Right ventricle myocardium inferior (tissue), 1 donor: Measurements from ENCODE around the gene HHIPL1. TPM values are rescaled to one million over a fixed set of nuclear protein-coding genes. Genes with fewer than 3 reads are reported as not detected.
A peak's percentile ranks its signal among the peaks of the same experiment; 100 is the strongest.

ENCODE experiments used
- ATAC-seq: fragments of 200-7000 bp; cut with Tn5 transposase; one replicate; pipeline ENCODE4 v1.9.1; 2020; ENCODE audit warnings: mild to moderate bottlenecking, moderate library complexity
- DNase-seq: peaks from one replicate; pipeline ENCODE4 v3.0.0; 2021; ENCODE audit errors: missing footprints
- intact Hi-C: fragments of 100-400 bp; cut with DNase I; formaldehyde crosslinking; loops from one replicate; pipeline ENCODE4 v1.11.0; 2022
- total RNA-seq: library from RNA; stranded (reverse); fragmentation: NEBNext Ultra II Directional; extraction: Animal tissue kit (Norgen Biotek cat#: 25700); gene quantifications from one replicate; pipeline ENCODE4 v1.2.1, GENCODE V29; 2021
- donor health status: DM: no; HTN: yes; CAD: no; lungs with severe emphysema.

Gene HHIPL1
- total RNA-seq, 1 donor from 2014 or later: 1.5 TPM

DNA sequence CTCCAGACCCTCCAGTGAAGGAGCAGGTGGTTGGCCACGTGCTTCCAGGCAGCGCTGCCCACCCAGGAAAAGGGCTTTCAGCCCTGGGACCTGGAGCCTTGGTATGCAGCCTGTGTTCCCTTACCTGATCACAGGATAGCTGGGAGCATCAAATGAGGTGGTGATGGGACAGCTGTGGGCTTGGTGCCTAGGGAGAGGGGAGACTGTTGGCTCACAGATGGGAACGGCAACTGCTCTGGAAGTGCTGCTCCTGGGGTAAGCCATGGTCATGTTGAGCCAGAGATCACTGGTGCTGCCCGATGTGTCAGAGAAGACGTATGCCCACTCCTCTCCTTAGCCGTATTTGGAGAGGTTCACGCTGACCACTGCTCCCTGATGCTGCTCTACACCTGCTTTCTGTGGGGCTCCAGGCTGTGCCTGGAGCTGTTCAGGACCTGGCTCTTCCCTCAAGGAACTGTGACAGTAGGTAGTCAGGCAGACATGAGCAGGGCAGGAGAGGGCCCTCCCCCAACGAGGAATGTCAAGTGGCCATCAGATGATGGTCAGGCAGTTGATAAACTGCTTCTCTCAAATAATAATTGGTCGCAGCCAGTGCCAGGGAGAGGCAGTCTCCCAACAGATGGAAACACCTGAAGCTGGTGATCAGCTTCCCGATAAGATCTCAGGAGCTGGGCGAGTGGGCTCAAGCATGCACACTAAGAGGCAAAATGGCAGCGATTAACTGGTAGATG is 36.3 kb downstream of the HHIPL1 start:
- intact Hi-C loops: no loop called here
- DNase-seq: no peak
- ATAC-seq: no peak

GRCh38 chr14:99681832-99682148 is 36.9 kb downstream of the HHIPL1 start:
- intact Hi-C loops: loop anchor here (2.0 kb wide), 1 partner anchor 203 kb away; no protein-coding TSS in a partner anchor
- no peak for ATAC-seq
- no peak for DNase-seq

DNA sequence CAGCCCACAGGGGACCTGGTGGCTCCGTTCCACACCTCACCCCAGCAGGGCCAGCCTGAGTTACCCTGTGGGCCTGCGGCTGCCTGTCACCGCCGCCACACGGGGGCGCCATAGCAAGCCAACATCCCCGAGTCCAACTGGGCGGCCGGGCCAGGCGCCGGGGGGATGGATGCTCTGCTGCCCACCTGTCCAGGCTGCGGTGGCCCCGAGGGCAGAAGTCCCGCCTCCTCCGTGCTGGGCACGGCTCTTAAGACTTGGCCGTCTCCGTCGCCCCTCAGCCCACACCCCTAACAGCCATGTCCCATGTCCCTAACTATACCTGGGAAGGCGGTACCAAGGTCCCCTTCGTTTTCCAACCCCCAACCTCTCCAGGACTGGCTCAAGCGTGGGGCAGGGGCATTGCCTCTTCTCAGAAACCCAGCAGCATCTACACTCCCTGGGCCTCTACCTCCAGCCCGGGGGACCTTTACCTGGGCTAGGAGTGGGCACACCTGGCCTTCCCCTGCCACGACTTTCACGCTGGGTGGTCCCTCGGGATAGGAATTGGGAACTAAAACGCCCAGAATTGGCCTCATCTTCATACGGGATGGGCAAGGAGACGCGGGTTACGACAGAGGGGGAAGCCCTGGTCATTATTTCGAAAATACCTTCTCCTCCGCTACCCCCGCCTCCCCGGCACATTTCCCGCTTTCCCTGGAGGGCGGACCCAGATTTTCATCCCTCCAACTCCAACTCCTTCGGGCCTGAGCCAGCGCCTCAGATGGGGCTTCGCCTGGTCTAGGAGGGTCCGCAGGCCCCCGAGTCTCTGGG is 38.1 kb downstream of the HHIPL1 start:
- DNase-seq (peak; percentile 90), ATAC-seq (peak; percentile 45)
- intact Hi-C loops: loop anchor here (2.0 kb wide), 1 partner anchor 202 kb away; no protein-coding TSS in a partner anchor

DNA sequence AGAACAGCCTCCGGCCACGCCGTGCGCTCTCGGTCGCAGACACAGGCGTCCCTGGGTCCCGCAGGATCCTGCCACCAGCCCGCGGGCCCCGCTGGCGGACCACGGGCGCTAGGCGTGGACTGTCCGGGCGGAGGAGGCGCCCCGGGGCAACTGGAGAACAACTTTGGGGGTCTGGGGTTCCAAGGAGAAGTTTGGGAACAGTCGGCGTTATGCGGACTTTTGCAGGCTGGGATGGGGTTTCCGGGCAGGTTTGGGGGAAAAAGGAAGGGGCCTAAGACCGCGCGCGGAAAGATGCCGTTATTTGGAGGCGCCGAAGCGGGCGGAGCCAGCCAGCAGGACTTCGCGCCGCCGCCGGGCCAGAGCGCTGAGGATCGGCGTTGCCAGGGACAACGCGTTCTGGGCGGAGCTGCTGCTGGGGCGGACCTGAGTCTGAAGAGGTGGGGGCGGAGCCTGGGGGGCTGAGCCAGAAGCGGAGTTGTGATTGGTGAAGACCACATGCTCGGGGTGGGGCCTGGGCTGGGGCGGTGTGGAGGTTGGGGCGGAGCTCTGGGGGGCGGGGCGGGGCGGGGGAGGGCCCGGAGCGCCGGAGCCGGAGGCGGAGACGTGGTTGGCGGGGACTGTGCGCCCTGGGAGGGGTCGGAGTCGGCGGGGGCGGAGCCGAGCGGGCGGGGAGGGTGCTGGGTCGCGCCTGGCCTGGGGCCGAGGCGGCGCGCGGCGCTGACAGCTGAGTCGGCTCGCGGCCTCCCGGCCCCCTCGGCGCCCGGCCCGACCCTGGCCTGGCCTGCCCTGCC is 38.9 kb downstream of the HHIPL1 start, which contains the start of gene CYP46A1:
TSS of gene CYP46A1 (plus strand) at position 680 of the 791 bp plus-strand sequence. CDS start 120 bp downstream, outside the sequence.
- DNase-seq (peak; percentile 99), ATAC-seq (peak; percentile 98)
- intact Hi-C loops: loop anchor here (2.0 kb wide), 1 partner anchor 201 kb away; no protein-coding TSS in a partner anchor

- no peak for ATAC-seq
- intact Hi-C loops: no loop called here
- no peak for DNase-seq
Observed at GRCh38 chr14:99684410-99684934, 39.5 kb downstream of the HHIPL1 start.

- ATAC-seq (no peak), DNase-seq (no peak)
- intact Hi-C loops: no loop called here
Observed at GRCh38 chr14:99685151-99685591, 40.2 kb downstream of the HHIPL1 start.

- ATAC-seq: no peak
- intact Hi-C loops: no loop called here
- no peak for DNase-seq
Observed at GRCh38 chr14:99685596-99685995, 40.7 kb downstream of the HHIPL1 start.

DNA sequence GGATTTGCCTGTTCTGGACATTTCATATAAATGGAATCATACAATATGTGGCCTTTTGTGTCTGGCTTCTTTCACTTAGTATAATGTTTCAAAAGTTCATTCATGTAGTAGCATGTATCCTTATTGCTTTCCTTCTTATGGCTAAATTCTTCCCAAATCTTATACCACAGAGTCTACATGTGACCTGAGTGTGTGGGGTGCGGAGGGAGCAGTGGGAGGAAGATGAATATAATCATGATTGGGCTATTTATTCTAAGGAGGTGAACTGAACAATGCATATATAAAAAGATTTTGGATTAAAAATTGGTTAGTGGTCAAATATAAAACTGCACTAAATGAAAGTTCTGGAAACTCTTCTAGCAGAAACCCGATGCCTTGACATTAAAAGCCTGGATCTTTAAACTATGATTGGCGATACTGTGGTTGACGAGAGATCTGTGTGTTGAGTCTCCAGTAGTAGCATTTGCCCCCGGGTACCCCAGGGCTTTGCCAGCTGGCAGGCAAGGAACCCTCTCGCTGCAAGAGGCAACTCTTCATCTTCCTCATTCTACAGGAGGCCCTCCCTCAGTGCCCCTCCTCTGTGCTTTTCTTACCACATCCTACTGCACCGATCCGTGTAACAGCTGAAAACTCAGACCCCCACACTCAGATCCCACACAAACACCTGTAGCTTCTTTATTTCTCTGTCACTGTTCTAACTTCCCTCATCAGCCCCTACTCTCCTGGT is 41.8 kb downstream of the HHIPL1 start:
- no peak for DNase-seq
- ATAC-seq: no peak
- intact Hi-C loops: no loop called here

DNA sequence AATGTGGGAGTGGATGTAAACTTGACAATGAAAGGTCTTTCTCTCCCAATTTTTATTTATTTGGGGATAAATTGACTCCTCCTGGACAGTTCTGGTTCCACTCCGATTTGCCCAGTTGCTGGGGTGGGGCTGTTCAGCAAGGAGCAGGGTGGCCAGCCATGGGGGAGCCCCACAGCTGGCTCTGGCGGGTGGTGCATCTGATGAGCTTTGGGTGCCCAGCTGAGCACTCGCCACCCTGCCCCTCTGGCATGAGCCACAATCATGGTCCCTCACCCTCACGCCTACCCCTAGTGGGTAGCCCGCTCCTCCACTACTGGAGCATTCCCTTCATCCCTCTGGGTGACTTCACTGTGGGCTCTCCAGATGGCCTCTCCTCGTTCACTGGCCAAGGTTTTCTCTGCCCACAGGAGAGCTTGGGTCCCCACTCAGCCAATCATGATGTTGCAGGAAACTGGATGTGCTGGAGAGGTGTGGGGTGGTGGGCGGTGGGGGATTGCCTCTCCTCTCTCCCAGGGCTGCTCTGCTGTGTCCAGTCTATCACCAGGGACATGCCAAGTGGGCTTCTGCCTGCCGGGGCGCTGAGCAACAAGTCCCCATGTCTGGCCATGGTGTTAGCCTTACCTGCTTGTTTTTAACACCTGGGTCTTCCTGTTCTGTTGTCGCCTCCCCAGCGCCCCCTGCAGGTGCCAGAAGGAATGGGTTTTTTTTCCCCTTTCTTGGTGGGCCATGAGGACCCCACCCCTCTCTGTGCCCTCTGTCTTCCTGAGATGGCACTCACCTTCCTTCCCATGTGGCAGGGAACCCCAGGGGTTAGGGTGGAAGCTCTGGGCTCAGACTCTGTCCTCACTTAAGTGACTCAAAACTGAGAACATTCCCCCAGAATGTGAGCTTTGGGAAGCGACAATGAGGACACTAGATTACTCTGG is 42.6 kb downstream of the HHIPL1 start:
- peak; percentile 53 for DNase-seq
- intact Hi-C loops: no loop called here
- no peak for ATAC-seq

GRCh38 chr14:99688210-99688581 is 43.3 kb downstream of the HHIPL1 start:
- intact Hi-C loops: no loop called here
- DNase-seq (no peak), ATAC-seq (no peak)

DNA sequence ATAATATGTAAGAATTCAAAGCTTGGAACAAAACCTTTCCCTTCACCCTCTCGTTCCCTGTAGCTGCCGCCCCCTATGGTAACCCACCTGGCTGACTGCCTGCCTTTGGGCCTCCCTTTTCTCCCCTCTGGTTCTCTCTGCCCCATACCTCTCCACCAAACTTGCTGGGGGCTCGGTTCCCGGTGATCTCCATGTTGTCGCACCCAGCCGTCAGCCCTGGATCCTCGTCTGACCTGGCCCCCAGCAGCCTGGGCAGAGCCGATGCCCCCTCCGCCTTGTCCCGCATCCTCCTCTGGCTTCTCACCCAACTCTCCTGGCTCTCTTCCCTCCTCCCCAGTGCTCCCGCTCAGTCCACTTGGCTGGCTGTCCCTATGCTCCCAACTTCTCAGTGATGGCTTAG is 43.7 kb downstream of the HHIPL1 start:
- no peak for DNase-seq
- intact Hi-C loops: no loop called here
- ATAC-seq: no peak

- ATAC-seq: no peak
- DNase-seq: no peak
- intact Hi-C loops: no loop called here
Observed at GRCh38 chr14:99689266-99690236, 44.6 kb downstream of the HHIPL1 start.

DNA sequence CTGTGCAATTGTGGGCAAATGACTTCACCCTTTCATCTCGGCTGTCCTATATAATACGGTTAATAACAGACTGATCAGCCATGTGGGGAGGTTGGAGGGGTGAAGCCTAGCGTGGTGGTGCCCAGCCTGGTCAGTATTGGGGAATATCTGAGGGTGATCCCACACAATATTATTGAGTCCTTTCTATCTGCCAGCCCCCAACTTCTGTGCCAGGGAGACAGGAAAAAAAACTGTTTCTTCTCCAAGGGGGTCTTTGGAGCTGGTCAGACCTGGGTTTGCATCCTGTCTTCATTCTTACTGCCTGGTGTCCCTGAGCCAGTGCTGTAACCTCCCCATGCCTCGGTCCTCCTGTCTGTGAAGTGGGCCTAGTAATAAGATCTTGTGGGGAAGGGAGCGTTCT is 45.7 kb downstream of the HHIPL1 start:
- no peak for DNase-seq
- ATAC-seq: no peak
- intact Hi-C loops: no loop called here

DNA sequence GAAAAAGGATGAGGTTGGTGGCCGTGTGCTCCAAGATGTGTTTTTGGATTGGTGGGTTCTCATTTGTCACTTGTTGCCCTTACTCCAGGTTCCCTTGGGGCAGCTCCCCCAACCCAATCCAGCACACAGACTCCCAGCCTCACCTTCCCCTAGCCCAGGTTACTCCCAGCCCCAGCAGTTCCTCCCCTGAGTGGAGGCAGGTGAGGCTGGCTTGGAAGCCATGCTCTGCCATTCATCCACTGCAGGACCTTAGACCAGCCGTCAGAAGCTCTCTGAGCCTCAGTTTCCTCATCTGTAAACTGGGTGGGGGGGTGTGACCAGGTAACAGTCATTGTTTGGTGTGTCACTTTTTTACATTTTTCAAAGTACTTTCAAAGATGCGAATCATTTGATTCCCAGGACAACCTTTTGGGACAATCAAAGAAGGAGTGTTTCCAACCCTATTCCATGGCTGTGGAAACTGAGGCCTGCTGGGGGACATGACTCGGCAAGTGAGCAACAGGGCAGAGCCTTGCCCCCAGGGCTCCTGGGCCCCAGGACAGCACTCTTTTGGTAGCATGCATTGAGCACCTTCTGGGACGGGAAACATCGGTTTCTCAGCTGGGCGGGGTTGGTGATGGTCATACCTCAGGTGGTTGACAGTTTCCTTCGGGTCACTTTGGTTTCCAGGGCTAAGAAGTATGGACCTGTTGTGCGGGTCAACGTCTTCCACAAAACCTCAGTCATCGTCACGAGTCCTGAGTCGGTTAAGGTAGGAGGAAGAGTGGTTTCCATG is 46.4 kb downstream of the HHIPL1 start:
- DNase-seq (no peak), ATAC-seq (no peak)
- intact Hi-C loops: no loop called here

GRCh38 chr14:99693918-99694317 is 49.0 kb downstream of the HHIPL1 start:
- ATAC-seq (no peak), DNase-seq (no peak)
- intact Hi-C loops: no loop called here

- intact Hi-C loops: no loop called here
- DNase-seq (no peak), ATAC-seq (no peak)
Observed at GRCh38 chr14:99696929-99697328, 52.0 kb downstream of the HHIPL1 start.
